ENCODE measurements around the gene RAC3.

Gene RAC3

GRCh38 chr17:82060001-82060380 lies 28.5 kb downstream of the RAC3 start:
- no CpG with 5 or more reads among the region's 16 CpGs for WGBS (ENCODE audit: extremely low coverage, insufficient coverage, insufficient read length)
- DNase-seq = no peak
- H3K9ac ChIP-seq (ENCODE audit: low read length) = no peak overlapping the region

GRCh38 chr17:82060614-82061013 lies 29.1 kb downstream of the RAC3 start:
- no peak overlapping the region for H2BK5ac ChIP-seq (ENCODE audit: low read depth, low read length, poor library complexity)
- no peak overlapping the region for H3K27ac ChIP-seq (ENCODE audit: low read depth, low read length)
- no peak overlapping the region for H2AK5ac ChIP-seq (ENCODE audit: low read length)
- H4K91ac ChIP-seq (ENCODE audit: low read depth, low read length) = no peak overlapping the region
- no peak overlapping the region for H3K4ac ChIP-seq (ENCODE audit: low read depth, low read length)
- no peak overlapping the region for H3K23ac ChIP-seq (ENCODE audit: low read length)
- H3K4me3 ChIP-seq (ENCODE audit: low read depth, low read length) = no peak overlapping the region
- H3K36me3 ChIP-seq (ENCODE audit: control insufficient read depth in 1 of 2, insufficient read depth in 2 of 2, low read length in 2 of 2) = peaks cover 78 to 82% of the 10 kb centered on the region in 2 experiments
- H3K9ac ChIP-seq (ENCODE audit: low read length) = no peak overlapping the region
- H3K9me3 ChIP-seq (ENCODE audit: insufficient read depth, low read depth, low read length) = peaks cover 2% of the 10 kb centered on the region
- no peak overlapping the region for H3K4me2 ChIP-seq (ENCODE audit: low read length)
- no peak for DNase-seq
- no peak overlapping the region for H2AFZ ChIP-seq (ENCODE audit: insufficient read depth, low read length, poor library complexity)
- no peak overlapping the region for H4K8ac ChIP-seq (ENCODE audit: low read depth, low read length)
- peaks cover 4% of the 10 kb centered on the region for H3K79me1 ChIP-seq (ENCODE audit: low read length)
- no peak overlapping the region for H2BK120ac ChIP-seq (ENCODE audit: insufficient read depth, low read length, poor library complexity)
- H3K27me3 ChIP-seq (ENCODE audit: insufficient read depth, low read length) = no peaks in the 10 kb centered on the region
- WGBS (ENCODE audit: extremely low coverage, insufficient coverage, insufficient read length) = no CpG with 5 or more reads among the region's 14 CpGs
- H3K4me1 ChIP-seq (ENCODE audit: control insufficient read depth in 1 of 2, insufficient read depth in 2 of 2, low read length in 2 of 2) = peaks cover 6 to 7% of the 10 kb centered on the region in 2 experiments
- no peak overlapping the region for H3K18ac ChIP-seq (ENCODE audit: low read length)
- H4K12ac ChIP-seq (ENCODE audit: low read depth, low read length) = no peak overlapping the region
- H3K14ac ChIP-seq (ENCODE audit: low read length) = no peak overlapping the region
- H2BK12ac ChIP-seq (ENCODE audit: low read length) = no peak overlapping the region
- peaks cover 5% of the 10 kb centered on the region for H3K79me2 ChIP-seq (ENCODE audit: control insufficient read depth, insufficient read depth, low read length, poor library complexity)

More at GRCh38 chr17:82060001-82060380, 28.5 kb downstream of the RAC3 start:
- Histone ChIP-seq H4K91ac (ENCODE audit: low read depth, low read length) (no peak overlapping the region), H3K27me3 (ENCODE audit: insufficient read depth, low read length) (no peaks in the 10 kb centered on the region), H2BK5ac (ENCODE audit: low read depth, low read length, poor library complexity) (no peak overlapping the region), H2AFZ (ENCODE audit: insufficient read depth, low read length, poor library complexity) (no peak overlapping the region), H3K79me1 (ENCODE audit: low read length) (no peaks in the 10 kb centered on the region), H3K9me3 (ENCODE audit: insufficient read depth, low read depth, low read length) (peaks cover 2% of the 10 kb centered on the region), H2BK12ac (ENCODE audit: low read length) (no peak overlapping the region), H2AK5ac (ENCODE audit: low read length) (no peak overlapping the region), H3K79me2 (ENCODE audit: control insufficient read depth, insufficient read depth, low read length, poor library complexity) (peaks cover under 1% of the 10 kb centered on the region), H3K36me3 (ENCODE audit: control insufficient read depth in 1 of 2, insufficient read depth in 2 of 2, low read length in 2 of 2) (peaks cover 83 to 88% of the 10 kb centered on the region in 2 experiments), H3K18ac (ENCODE audit: low read length) (no peak overlapping the region), H3K27ac (ENCODE audit: low read depth, low read length) (no peak overlapping the region), H3K4ac (ENCODE audit: low read depth, low read length) (no peak overlapping the region), H3K4me1 (ENCODE audit: control insufficient read depth in 1 of 2, insufficient read depth in 2 of 2, low read length in 2 of 2) (peaks cover 6% of the 10 kb centered on the region in 2 experiments), H3K14ac (ENCODE audit: low read length) (no peak overlapping the region), H2BK120ac (ENCODE audit: insufficient read depth, low read length, poor library complexity) (no peak overlapping the region), H4K8ac (ENCODE audit: low read depth, low read length) (no peak overlapping the region), H3K4me3 (ENCODE audit: low read depth, low read length) (no peak overlapping the region), H3K4me2 (ENCODE audit: low read length) (no peak overlapping the region), H3K23ac (ENCODE audit: low read length) (no peak overlapping the region), H4K12ac (ENCODE audit: low read depth, low read length) (no peak overlapping the region)

- Histone ChIP-seq H3K9ac (ENCODE audit: low read length) (no peak overlapping the region), H3K36me3 (ENCODE audit: control insufficient read depth in 1 of 2, insufficient read depth in 2 of 2, low read length in 2 of 2) (peaks cover 72 to 75% of the 10 kb centered on the region in 2 experiments), H3K14ac (ENCODE audit: low read length) (no peak overlapping the region), H3K4ac (ENCODE audit: low read depth, low read length) (no peak overlapping the region), H2AK5ac (ENCODE audit: low read length) (no peak overlapping the region), H3K79me2 (ENCODE audit: control insufficient read depth, insufficient read depth, low read length, poor library complexity) (peaks cover 10% of the 10 kb centered on the region), H3K79me1 (ENCODE audit: low read length) (peaks cover 9% of the 10 kb centered on the region), H4K12ac (ENCODE audit: low read depth, low read length) (no peak overlapping the region), H2BK12ac (ENCODE audit: low read length) (no peak overlapping the region), H2BK120ac (ENCODE audit: insufficient read depth, low read length, poor library complexity) (no peak overlapping the region), H3K4me1 (ENCODE audit: control insufficient read depth in 1 of 2, insufficient read depth in 2 of 2, low read length in 2 of 2) (peaks cover 11 to 12% of the 10 kb centered on the region in 2 experiments), H3K23ac (ENCODE audit: low read length) (no peak overlapping the region), H4K91ac (ENCODE audit: low read depth, low read length) (no peak overlapping the region), H3K27ac (ENCODE audit: low read depth, low read length) (no peak overlapping the region), H3K18ac (ENCODE audit: low read length) (no peak overlapping the region), H3K9me3 (ENCODE audit: insufficient read depth, low read depth, low read length) (no peaks in the 10 kb centered on the region), H2BK5ac (ENCODE audit: low read depth, low read length, poor library complexity) (no peak overlapping the region), H3K27me3 (ENCODE audit: insufficient read depth, low read length) (no peaks in the 10 kb centered on the region), H2AFZ (ENCODE audit: insufficient read depth, low read length, poor library complexity) (no peak overlapping the region), H3K4me2 (ENCODE audit: low read length) (no peak overlapping the region), H4K8ac (ENCODE audit: low read depth, low read length) (no peak overlapping the region), H3K4me3 (ENCODE audit: low read depth, low read length) (no peak overlapping the region)
- no peak for DNase-seq
- WGBS (ENCODE audit: extremely low coverage, insufficient coverage, insufficient read length) = no CpG with 5 or more reads among the region's 34 CpGs
Observed at GRCh38 chr17:82061047-82061925, 29.8 kb downstream of the RAC3 start.

- Histone ChIP-seq H3K9ac (ENCODE audit: low read length) (no peak overlapping the region), H3K14ac (ENCODE audit: low read length) (no peak overlapping the region), H4K12ac (ENCODE audit: low read depth, low read length) (no peak overlapping the region), H2BK120ac (ENCODE audit: insufficient read depth, low read length, poor library complexity) (no peak overlapping the region), H4K8ac (ENCODE audit: low read depth, low read length) (no peak overlapping the region), H2BK12ac (ENCODE audit: low read length) (no peak overlapping the region), H4K91ac (ENCODE audit: low read depth, low read length) (no peak overlapping the region), H2BK5ac (ENCODE audit: low read depth, low read length, poor library complexity) (no peak overlapping the region), H3K9me3 (ENCODE audit: insufficient read depth, low read depth, low read length) (no peaks in the 10 kb centered on the region), H3K18ac (ENCODE audit: low read length) (no peak overlapping the region), H3K4ac (ENCODE audit: low read depth, low read length) (no peak overlapping the region), H2AK5ac (ENCODE audit: low read length) (no peak overlapping the region), H3K27ac (ENCODE audit: low read depth, low read length) (no peak overlapping the region), H3K36me3 (ENCODE audit: control insufficient read depth in 1 of 2, insufficient read depth in 2 of 2, low read length in 2 of 2) (peaks cover 61 to 65% of the 10 kb centered on the region in 2 experiments), H3K79me2 (ENCODE audit: control insufficient read depth, insufficient read depth, low read length, poor library complexity) (peaks cover 10% of the 10 kb centered on the region), H3K27me3 (ENCODE audit: insufficient read depth, low read length) (no peaks in the 10 kb centered on the region), H3K4me1 (ENCODE audit: control insufficient read depth in 1 of 2, insufficient read depth in 2 of 2, low read length in 2 of 2) (peaks cover 11 to 12% of the 10 kb centered on the region in 2 experiments), H2AFZ (ENCODE audit: insufficient read depth, low read length, poor library complexity) (no peak overlapping the region), H3K4me2 (ENCODE audit: low read length) (no peak overlapping the region), H3K4me3 (ENCODE audit: low read depth, low read length) (no peak overlapping the region), H3K79me1 (ENCODE audit: low read length) (peaks cover 9% of the 10 kb centered on the region), H3K23ac (ENCODE audit: low read length) (no peak overlapping the region)
- DNase-seq = no peak
- no CpG with 5 or more reads among the region's 24 CpGs for WGBS (ENCODE audit: extremely low coverage, insufficient coverage, insufficient read length)
Observed at GRCh38 chr17:82062076-82062983, 30.9 kb downstream of the RAC3 start.
